ENCODE results near the gene NOTCH3.

NOTCH3 gene

DNA sequence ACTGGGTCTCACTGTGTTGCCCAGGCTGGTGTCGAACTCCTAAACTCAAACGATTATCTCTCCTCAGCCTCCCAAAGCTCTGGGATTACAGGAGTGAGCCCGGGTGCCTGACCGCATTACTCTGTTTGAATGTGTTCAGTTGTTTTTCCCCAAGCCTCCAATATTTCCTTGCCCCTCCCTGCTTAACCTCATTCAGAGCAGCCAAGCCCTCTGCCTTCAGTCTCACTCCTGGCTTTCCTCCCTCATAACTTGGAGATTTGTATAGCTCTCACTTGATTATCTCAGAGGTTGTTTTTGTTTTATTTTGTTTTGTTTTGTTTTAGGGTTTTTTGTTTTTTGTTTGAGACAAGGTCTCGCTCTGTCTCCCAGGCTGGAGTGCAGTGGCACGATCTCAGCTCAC, 20.0 kb upstream of the NOTCH3 start:
- no peak overlapping the region for H3K4me3 ChIP-seq (replicated peaks; ENCODE audit: low read depth, low read length)
- no peak for DNase-seq (ENCODE audit: extremely low read depth, insufficient read length)
- TF ChIP-seq, protein P1, sequence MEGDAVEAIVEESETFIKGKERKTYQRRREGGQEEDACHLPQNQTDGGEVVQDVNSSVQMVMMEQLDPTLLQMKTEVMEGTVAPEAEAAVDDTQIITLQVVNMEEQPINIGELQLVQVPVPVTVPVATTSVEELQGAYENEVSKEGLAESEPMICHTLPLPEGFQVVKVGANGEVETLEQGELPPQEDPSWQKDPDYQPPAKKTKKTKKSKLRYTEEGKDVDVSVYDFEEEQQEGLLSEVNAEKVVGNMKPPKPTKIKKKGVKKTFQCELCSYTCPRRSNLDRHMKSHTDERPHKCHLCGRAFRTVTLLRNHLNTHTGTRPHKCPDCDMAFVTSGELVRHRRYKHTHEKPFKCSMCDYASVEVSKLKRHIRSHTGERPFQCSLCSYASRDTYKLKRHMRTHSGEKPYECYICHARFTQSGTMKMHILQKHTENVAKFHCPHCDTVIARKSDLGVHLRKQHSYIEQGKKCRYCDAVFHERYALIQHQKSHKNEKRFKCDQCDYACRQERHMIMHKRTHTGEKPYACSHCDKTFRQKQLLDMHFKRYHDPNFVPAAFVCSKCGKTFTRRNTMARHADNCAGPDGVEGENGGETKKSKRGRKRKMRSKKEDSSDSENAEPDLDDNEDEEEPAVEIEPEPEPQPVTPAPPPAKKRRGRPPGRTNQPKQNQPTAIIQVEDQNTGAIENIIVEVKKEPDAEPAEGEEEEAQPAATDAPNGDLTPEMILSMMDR (IDR thresholded peaks at IDR 0.05; ENCODE audit: insufficient read depth, low read length, poor library complexity, severe bottlenecking) = no peak
- no peaks in the 10 kb centered on the region for H3K36me3 ChIP-seq (ENCODE audit: control insufficient read depth, insufficient read depth, low read length)
- H3K27me3 ChIP-seq (replicated peaks; ENCODE audit: control insufficient read depth, insufficient read depth, low read length) = no peaks in the 10 kb centered on the region

DNA sequence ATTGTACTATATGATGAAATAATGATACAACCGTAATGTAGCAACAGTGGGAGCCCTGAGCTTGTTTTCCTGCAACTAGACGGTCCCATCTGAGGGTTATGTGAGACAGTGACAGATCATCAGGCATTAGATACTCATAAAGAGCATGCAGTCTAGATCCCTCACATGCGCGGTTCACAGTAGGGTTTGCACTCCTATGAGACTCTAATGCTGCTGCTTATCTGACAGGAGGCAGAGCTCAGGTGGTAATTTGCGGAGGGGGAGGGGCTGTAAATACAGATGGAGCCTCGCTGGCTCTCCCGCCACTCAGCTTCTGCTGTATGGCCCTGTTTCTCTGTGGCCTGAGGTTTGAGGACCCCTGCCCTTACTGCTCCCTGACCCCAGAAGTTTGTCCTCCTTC, 17.7 kb upstream of the NOTCH3 start:
- Histone ChIP-seq H3K27me3 (replicated peaks; ENCODE audit: control insufficient read depth, insufficient read depth, low read length) (no peaks in the 10 kb centered on the region), H3K36me3 (ENCODE audit: control insufficient read depth, insufficient read depth, low read length) (no peaks in the 10 kb centered on the region), H3K4me3 (replicated peaks; ENCODE audit: low read depth, low read length) (no peak overlapping the region)
- TF ChIP-seq, protein P1 (IDR thresholded peaks at IDR 0.05; ENCODE audit: insufficient read depth, low read length, poor library complexity, severe bottlenecking) = no peak
- DNase-seq (ENCODE audit: extremely low read depth, insufficient read length) = no peak

DNA sequence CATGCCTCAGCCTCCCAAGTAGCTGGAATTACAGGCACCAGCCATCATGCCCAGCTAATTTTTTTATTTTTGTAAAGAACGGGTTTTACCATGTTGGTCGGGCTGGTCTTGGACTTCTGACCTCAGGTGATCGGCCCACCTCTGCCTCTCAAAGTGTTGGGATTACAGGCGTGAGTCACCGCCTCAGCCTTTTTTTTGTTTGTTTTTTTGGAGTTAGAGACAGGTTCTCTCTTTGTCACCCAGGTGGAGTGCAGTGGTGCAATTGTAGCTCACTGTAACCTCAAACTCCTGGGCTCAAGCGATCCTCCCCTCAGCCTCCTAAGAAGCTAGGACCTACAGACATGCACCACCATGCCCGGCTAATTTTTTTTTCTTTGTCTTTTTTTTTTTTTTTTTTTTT, 15.6 kb upstream of the NOTCH3 start:
- H3K27me3 ChIP-seq (replicated peaks; ENCODE audit: control insufficient read depth, insufficient read depth, low read length) = no peaks in the 10 kb centered on the region
- no peaks in the 10 kb centered on the region for H3K36me3 ChIP-seq (ENCODE audit: control insufficient read depth, insufficient read depth, low read length)
- H3K4me3 ChIP-seq (replicated peaks; ENCODE audit: low read depth, low read length) = no peak overlapping the region
- no peak for DNase-seq (ENCODE audit: extremely low read depth, insufficient read length)
- TF ChIP-seq, protein P1 (IDR thresholded peaks at IDR 0.05; ENCODE audit: insufficient read depth, low read length, poor library complexity, severe bottlenecking) = no peak

DNA sequence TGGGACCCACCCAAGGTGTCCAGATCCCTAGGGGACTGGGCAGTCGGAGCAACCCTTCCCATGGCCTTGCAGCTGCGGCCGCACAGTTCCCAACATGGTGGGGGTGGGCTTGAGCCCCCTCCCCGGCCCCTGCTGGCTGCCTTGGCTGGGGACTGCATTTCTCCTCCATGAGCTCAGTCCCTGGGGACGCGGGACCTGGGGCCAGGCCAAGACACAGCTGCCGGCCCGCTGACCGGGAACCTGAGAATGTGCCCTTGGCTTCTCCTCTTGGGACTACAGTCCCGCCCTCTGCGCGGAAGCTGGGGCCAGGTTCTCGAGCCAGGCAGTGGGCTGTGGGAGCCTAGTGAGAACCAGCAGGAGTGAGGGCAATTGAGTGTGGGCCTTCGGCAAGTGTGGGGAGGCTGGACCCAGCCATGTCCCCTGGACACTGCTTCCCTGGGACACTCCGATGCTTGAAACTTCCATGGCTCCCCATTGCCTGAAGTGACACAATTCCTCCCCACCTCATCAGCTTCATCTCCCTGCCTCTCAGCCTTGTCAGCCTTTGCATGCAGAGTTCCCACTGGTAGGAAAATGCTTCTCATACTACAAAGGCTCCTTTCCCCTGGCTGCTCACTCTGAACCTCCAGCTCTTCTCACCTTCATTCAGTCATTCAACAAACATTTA, 13.1 kb upstream of the NOTCH3 start:
- no peaks in the 10 kb centered on the region for H3K27me3 ChIP-seq (replicated peaks; ENCODE audit: control insufficient read depth, insufficient read depth, low read length)
- no peak for DNase-seq (ENCODE audit: extremely low read depth, insufficient read length)
- TF ChIP-seq, protein P1 (IDR thresholded peaks at IDR 0.05; ENCODE audit: insufficient read depth, low read length, poor library complexity, severe bottlenecking) = no peak
- no peak overlapping the region for H3K4me3 ChIP-seq (replicated peaks; ENCODE audit: low read depth, low read length)
- no peaks in the 10 kb centered on the region for H3K36me3 ChIP-seq (ENCODE audit: control insufficient read depth, insufficient read depth, low read length)

DNA sequence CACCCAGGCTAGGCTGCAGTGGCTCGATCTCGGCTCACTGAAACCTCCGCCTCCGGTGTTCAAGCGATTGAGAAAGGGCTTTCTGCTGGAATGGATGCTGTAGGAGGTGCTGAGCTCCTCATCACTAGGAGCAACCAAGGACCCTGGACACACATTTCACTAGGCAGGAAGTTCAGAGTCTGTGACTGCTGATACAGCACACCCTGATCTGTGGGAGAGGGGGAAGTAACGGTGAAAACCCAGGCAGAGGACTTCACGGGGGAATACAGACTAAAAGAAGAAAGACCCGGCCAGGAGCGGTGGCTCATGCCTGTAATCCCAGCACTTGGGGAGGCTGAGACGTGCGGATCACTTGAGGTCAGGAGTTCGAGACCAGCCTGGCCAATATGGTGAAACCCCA, 11.9 kb upstream of the NOTCH3 start:
- Histone ChIP-seq H3K27me3 (replicated peaks; ENCODE audit: control insufficient read depth, insufficient read depth, low read length) (no peaks in the 10 kb centered on the region), H3K4me3 (replicated peaks; ENCODE audit: low read depth, low read length) (no peak overlapping the region), H3K36me3 (ENCODE audit: control insufficient read depth, insufficient read depth, low read length) (no peaks in the 10 kb centered on the region)
- TF ChIP-seq, protein P1 (IDR thresholded peaks at IDR 0.05; ENCODE audit: insufficient read depth, low read length, poor library complexity, severe bottlenecking) = no peak
- DNase-seq (ENCODE audit: extremely low read depth, insufficient read length) = no peak

DNA sequence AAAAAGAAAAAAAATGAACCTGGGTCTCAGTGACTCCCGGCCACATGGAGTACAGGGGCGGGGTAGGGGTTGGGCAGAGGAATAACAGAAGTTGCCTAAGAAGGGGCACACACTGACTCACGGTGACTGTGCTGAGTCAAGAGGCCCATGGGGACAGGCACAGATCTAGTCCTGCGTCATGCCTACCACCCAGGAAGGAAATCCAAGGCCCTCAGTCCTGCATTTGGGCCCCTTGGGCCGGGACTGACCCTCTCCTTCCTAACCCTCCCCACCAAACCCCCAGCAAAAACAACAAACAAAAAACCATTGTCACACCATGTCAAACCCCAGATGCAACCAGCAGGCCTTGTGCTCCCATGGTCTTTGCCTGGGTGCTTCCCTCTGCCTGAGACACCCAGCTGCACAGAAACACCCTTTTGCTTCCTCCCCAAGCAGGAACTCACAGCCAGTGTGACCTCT, 9.6 kb upstream of the NOTCH3 start:
- H3K36me3 ChIP-seq (ENCODE audit: control insufficient read depth, insufficient read depth, low read length) = no peaks in the 10 kb centered on the region
- DNase-seq (ENCODE audit: extremely low read depth, insufficient read length) = no peak
- TF ChIP-seq, protein P1 (IDR thresholded peaks at IDR 0.05; ENCODE audit: insufficient read depth, low read length, poor library complexity, severe bottlenecking) = no peak
- no peaks in the 10 kb centered on the region for H3K27me3 ChIP-seq (replicated peaks; ENCODE audit: control insufficient read depth, insufficient read depth, low read length)
- H3K4me3 ChIP-seq (replicated peaks; ENCODE audit: low read depth, low read length) = no peak overlapping the region

All from GM06990 (cell line).